HepG2 (cell line): ENCODE results near the gene OPRL1. TPM values are rescaled to one million over a fixed set of nuclear protein-coding genes. Genes with fewer than 3 reads are reported as not detected.

ENCODE experiments used
- BRCA1 ChIP-seq: sonication (generic); formaldehyde crosslinking; IDR thresholded peaks from 2 replicates; pipeline ENCODE4 v1.4.0; 2020; ENCODE audit warnings: missing genetic modification reagents
- E2F1 ChIP-seq: sonication (generic); formaldehyde crosslinking; IDR thresholded peaks from 2 replicates; pipeline ENCODE4 v1.5.0; 2020; ENCODE audit warnings: missing genetic modification reagents
- EP300 ChIP-seq, 3 experiments: sonication (generic) in 1 of 3; formaldehyde crosslinking in 1 of 3; IDR thresholded peaks; 2 replicates each; pipeline versions ENCODE4 v1.5.1 to v1.6.1; 2011 to 2020; ENCODE audit warnings: low read depth in 2 of 3, low read length in 2 of 3, borderline replicate concordance in 1 of 3, improper control_type of control experiment in 1 of 3, mild to moderate bottlenecking in 1 of 3, missing genetic modification reagents in 1 of 3, moderate library complexity in 1 of 3
- HCFC1 ChIP-seq: fragments of 150-350 bp; IDR thresholded peaks from 2 replicates; pipeline ENCODE4 v1.6.1; 2014; ENCODE audit warnings: low read depth, low read length
- NONO ChIP-seq, 2 experiments: fragments of 450-650 bp in 1 of 2; sonication (generic) in 1 of 2; formaldehyde crosslinking in 1 of 2; IDR thresholded peaks in 1 of 2; conservative IDR thresholded peaks in 1 of 2; 2 replicates each; pipeline versions ENCODE4 v1.6.1 to v1.8.0; 2017 to 2022; ENCODE audit warnings: mild to moderate bottlenecking in 1 of 2, missing genetic modification reagents in 1 of 2, moderate library complexity in 1 of 2
- NPAS2 ChIP-seq: sonication (generic); formaldehyde crosslinking; IDR thresholded peaks from 2 replicates; pipeline ENCODE4 v1.8.0; 2022; ENCODE audit warnings: mild to moderate bottlenecking, missing genetic modification reagents, borderline replicate concordance
- PBX2 ChIP-seq: IDR thresholded peaks from 2 replicates; pipeline ENCODE4 v1.6.1; 2016; ENCODE audit warnings: control low read depth
- REL ChIP-seq: sonication (generic); formaldehyde crosslinking; conservative IDR thresholded peaks from 2 replicates; pipeline ENCODE4 v1.8.0; 2022; ENCODE audit warnings: mild to moderate bottlenecking, missing genetic modification reagents, moderate library complexity
- SALL1 ChIP-seq: sonication (generic); formaldehyde crosslinking; IDR thresholded peaks from 2 replicates; pipeline ENCODE4 v1.8.0; 2022; ENCODE audit warnings: mild to moderate bottlenecking, missing genetic modification reagents
- SETDB1 ChIP-seq: sonication (generic); formaldehyde crosslinking; IDR thresholded peaks from 2 replicates; pipeline ENCODE4 v1.5.1; 2020; ENCODE audit warnings: missing genetic modification reagents, mild to moderate bottlenecking, borderline replicate concordance
- SPEN ChIP-seq: sonication (generic); formaldehyde crosslinking; IDR thresholded peaks from 2 replicates; pipeline ENCODE4 v1.5.1; 2020; ENCODE audit warnings: low read depth, mild to moderate bottlenecking, missing genetic modification reagents
- ZNF264 ChIP-seq: sonication (generic); formaldehyde crosslinking; IDR thresholded peaks from 2 replicates; pipeline ENCODE4 v1.4.0; 2020; ENCODE audit warnings: missing genetic modification reagents
- ZNF275 ChIP-seq: sonication (generic); formaldehyde crosslinking; IDR thresholded peaks from 2 replicates; pipeline ENCODE4 v1.8.0; 2022; ENCODE audit warnings: missing genetic modification reagents, mild to moderate bottlenecking, inconsistent platforms, borderline replicate concordance
- ZNF567 ChIP-seq: sonication (generic); formaldehyde crosslinking; IDR thresholded peaks from 2 replicates; pipeline ENCODE4 v1.8.1; 2023; ENCODE audit warnings: mild to moderate bottlenecking, missing genetic modification reagents, borderline replicate concordance
- ZNF687 ChIP-seq: sonication (generic); formaldehyde crosslinking; IDR thresholded peaks from 2 replicates; pipeline ENCODE4 v1.5.1; 2020; ENCODE audit warnings: mild to moderate bottlenecking, missing genetic modification reagents, moderate library complexity
- ZNF83 ChIP-seq: sonication (generic); formaldehyde crosslinking; IDR thresholded peaks from 2 replicates; pipeline ENCODE4 v1.4.0; 2020; ENCODE audit warnings: missing genetic modification reagents, mild to moderate bottlenecking, borderline replicate concordance
- polyA plus RNA-seq, 8 experiments: library from polyadenylated mRNA; depleted of rRNA in 3 of 8; stranded (reverse) in 7 of 8; unstranded in 1 of 8; fragments of >200 nt; fragmentation: Illumina TruSeq in 4 of 8; extraction: Trizol in 4 of 8; gene quantifications; 2 replicates each; pipeline versions ENCODE4 v1.2.1 to v1.2.3, GENCODE V29; 2011 to 2016; ENCODE audit warnings: low read depth in 4 of 8, missing spikeins in 1 of 8, mixed read lengths in 1 of 8; ENCODE audit not compliant: insufficient read depth in 1 of 8
- total RNA-seq, 5 experiments: library from RNA; depleted of rRNA; stranded (reverse); fragments of >200 nt; fragmentation: Illumina TruSeq; extraction: Trizol; gene quantifications; 2 replicates each; pipeline ENCODE4 v1.2.3, GENCODE V29; 2016; ENCODE audit warnings: low read depth in 1 of 5

Gene OPRL1
- total and polyA plus RNA-seq, 2 of the 13 experiments (the other 11 are each of a cell fraction or from before 2014, with no cell fraction given): 0.35 to 0.71 TPM

- peak; percentile 79; the same call in 1 of the 2 replicates for TF ChIP-seq SPEN (CRISPR knock-in tag)
- no peak for TF ChIP-seq NONO (IDR thresholded peaks at IDR 0.05)
- peak; percentile 68; the same call in 1 of the 2 replicates for TF ChIP-seq NONO (CRISPR knock-in tag; conservative IDR thresholded peaks at IDR 0.05)
- TF ChIP-seq E2F1 (CRISPR knock-in tag): no peak
- TF ChIP-seq ZNF275 (CRISPR knock-in tag): peak; percentile 67; the same call in 1 of the 2 replicates
- no peak; the same call in 1 of the 2 replicates for TF ChIP-seq HCFC1
- no peak for TF ChIP-seq NPAS2 (CRISPR knock-in tag)
- TF ChIP-seq ZNF687 (CRISPR knock-in tag): peak; percentile 71
- TF ChIP-seq BRCA1 (CRISPR knock-in tag): no peak; the same call in 1 of the 2 replicates
- no peak for TF ChIP-seq ZNF83 (CRISPR knock-in tag)
- peak; percentile 63; the same call in 1 of the 2 replicates for TF ChIP-seq SALL1 (CRISPR knock-in tag)
- TF ChIP-seq REL: no peak
- no peak; the same call in 1 of the 2 replicates for TF ChIP-seq ZNF567 (CRISPR knock-in tag)
- no peak for TF ChIP-seq SETDB1
- TF ChIP-seq ZNF264 (CRISPR knock-in tag): peak; percentile 93
- TF ChIP-seq EP300 (IDR thresholded peaks at IDR 0.05; ENCODE audit: low read depth in 2 of 2, low read length in 2 of 2): peak; percentile 49 to 61; a peak in 3 of 4 replicates
- peak; percentile 42 for TF ChIP-seq EP300 (CRISPR knock-in tag; IDR thresholded peaks at IDR 0.05; ENCODE audit: borderline replicate concordance)
- TF ChIP-seq PBX2 (CRISPR knock-in tag): no peak
These were observed 25.8 kb upstream of the OPRL1 start (continued) for GRCh38 chr20:64053841-64054661.
